A673 (cell line): ENCODE data around the gene AGAP1. TPM values are rescaled to one million over a fixed set of nuclear protein-coding genes. Genes with fewer than 3 reads are reported as not detected.

ENCODE experiments used
- BruUV-seq: library from RNA; stranded (reverse); fragments of 400-500 nt; replicated peaks from 2 replicates; lab custom pipeline; 2021; lab: Mats Ljungman, UMichigan
- CTCF ChIA-PET: fragments of 300-600 bp; sonication (Branson Sonifier 250); formaldehyde crosslinking; loops from one replicate; lab custom pipeline; 2022; ENCODE audit warnings: antibody characterized with exemption; lab: Charles Lee
- POLR2A ChIA-PET: fragments of 300-600 bp; sonication (Branson Sonifier 250); formaldehyde crosslinking; loops from one replicate; lab custom pipeline; 2022; ENCODE audit warnings: antibody characterized with exemption; ENCODE audit not compliant: low non-redundant PET; lab: Charles Lee
- DNase-seq: peaks from one replicate; pipeline ENCODE4 v3.0.0-alpha.2; 2015; ENCODE audit warnings: low spot score
- H3K27ac ChIP-seq: fragments of 200-600 bp; sonication (generic); 2 replicates; pipeline ENCODE4 v1.5.1; 2016; ENCODE audit warnings: mixed run types, low read depth, mild to moderate bottlenecking, mixed read lengths, antibody characterized with exemption, low read length; ENCODE audit not compliant: poor library complexity, severe bottlenecking
- H3K27me3 ChIP-seq: fragments of 200-600 bp; sonication (generic); replicated peaks from 2 replicates; pipeline ENCODE4 v1.6.1; 2017; ENCODE audit warnings: mixed run types, low read depth, mild to moderate bottlenecking, mixed read lengths, antibody characterized with exemption, low read length; ENCODE audit not compliant: insufficient read depth, poor library complexity
- H3K36me3 ChIP-seq: fragments of 200-600 bp; sonication (generic); 2 replicates; pipeline ENCODE4 v1.6.1; 2016; ENCODE audit warnings: mixed run types, mild to moderate bottlenecking, mixed read lengths, antibody characterized with exemption, low read length; ENCODE audit not compliant: insufficient read depth, poor library complexity, severe bottlenecking
- H3K4me1 ChIP-seq: fragments of 200-600 bp; sonication (generic); 2 replicates; pipeline ENCODE4 v1.6.1; 2017; ENCODE audit warnings: mixed run types, mild to moderate bottlenecking, mixed read lengths, antibody characterized with exemption, low read length; ENCODE audit not compliant: insufficient read depth, poor library complexity, severe bottlenecking
- H3K4me3 ChIP-seq: fragments of 200-600 bp; sonication (generic); 2 replicates; pipeline ENCODE4 v1.5.1; 2016; ENCODE audit warnings: low read depth, mixed run types, mild to moderate bottlenecking, mixed read lengths, low read length; ENCODE audit not compliant: poor library complexity, severe bottlenecking
- H3K9me3 ChIP-seq: fragments of 200-600 bp; sonication (generic); 2 replicates; pipeline ENCODE4 v1.6.1; 2016; ENCODE audit warnings: mixed run types, low read depth, mild to moderate bottlenecking, mixed read lengths, antibody characterized with exemption, low read length; ENCODE audit not compliant: poor library complexity, severe bottlenecking
- CTCF ChIP-seq: fragments of 300-800, 200-600 bp; sonication (generic); conservative IDR thresholded peaks from 2 replicates; pipeline ENCODE4 v1.5.1; 2017; ENCODE audit warnings: low read depth, mild to moderate bottlenecking, antibody characterized with exemption, low read length, moderate library complexity, mixed read lengths
- EZH2 ChIP-seq: fragments of 200-600 bp; sonication (generic); IDR thresholded peaks from 2 replicates; pipeline ENCODE4 v1.6.1; 2017; ENCODE audit warnings: borderline replicate concordance, low read depth, mild to moderate bottlenecking, mixed read lengths, antibody characterized with exemption, low read length; ENCODE audit not compliant: poor library complexity, severe bottlenecking
- intact Hi-C: fragments of 100-400 bp; cut with micrococcal nuclease; formaldehyde crosslinking; loops from one replicate; pipeline ENCODE4 v1.10.0; 2022; ENCODE audit not compliant: unreplicated experiment
- total RNA-seq: library from RNA; stranded (reverse); gene quantifications from 2 replicates; pipeline ENCODE4 v1.2.3, GENCODE V29; 2021

The AGAP1 gene
- total RNA-seq, 1 experiment from 2014 or later = 25.3 TPM

GRCh38 chr2:235555371-235555770 is 61.5 kb downstream of the AGAP1 start:
- ChIA-PET POLR2A (no interaction called here), CTCF (no interaction called here)
- intact Hi-C loops = no loop called here

GRCh38 chr2:235556086-235556485 is 62.2 kb downstream of the AGAP1 start:
- ChIA-PET CTCF (no interaction called here), POLR2A (no interaction called here)
- H3K4me1 ChIP-seq = peaks cover 20% of the 10 kb centered on the region
- no peaks in the 10 kb centered on the region for H3K36me3 ChIP-seq
- no peak overlapping the region for H3K4me3 ChIP-seq
- no TSS peak for BruUV-seq
- no peak for DNase-seq
- H3K9me3 ChIP-seq = no peaks in the 10 kb centered on the region
- intact Hi-C loops = no loop called here
- no peaks in the 10 kb centered on the region for H3K27me3 ChIP-seq
- TF ChIP-seq CTCF = no peak
- TF ChIP-seq EZH2 = no peak
- no peak overlapping the region for H3K27ac ChIP-seq

More at GRCh38 chr2:235555371-235555770, 61.5 kb downstream of the AGAP1 start:
- DNase-seq = no peak
- Histone ChIP-seq H3K27me3 (no peaks in the 10 kb centered on the region), H3K9me3 (no peaks in the 10 kb centered on the region), H3K4me3 (no peak overlapping the region), H3K27ac (no peak overlapping the region), H3K4me1 (peaks cover 15% of the 10 kb centered on the region), H3K36me3 (no peaks in the 10 kb centered on the region)
- no peak for TF ChIP-seq EZH2
- TF ChIP-seq CTCF = no peak
- no TSS peak for BruUV-seq

- no TSS peak for BruUV-seq
- POLR2A ChIA-PET = no interaction called here
- CTCF ChIA-PET = no interaction called here
- Histone ChIP-seq H3K27me3 (no peaks in the 10 kb centered on the region), H3K27ac (no peak overlapping the region), H3K36me3 (no peaks in the 10 kb centered on the region), H3K4me3 (no peak overlapping the region), H3K4me1 (peaks cover 23% of the 10 kb centered on the region), H3K9me3 (no peaks in the 10 kb centered on the region)
- DNase-seq = no peak
- intact Hi-C loops = no loop called here
- TF ChIP-seq EZH2 = no peak
Observed at GRCh38 chr2:235556901-235557300, 63.1 kb downstream of the AGAP1 start.

GRCh38 chr2:235557903-235558302 is 64.1 kb downstream of the AGAP1 start:
- Histone ChIP-seq H3K4me3 (no peak overlapping the region), H3K36me3 (no peaks in the 10 kb centered on the region), H3K27ac (no peak overlapping the region), H3K4me1 (peaks cover 28% of the 10 kb centered on the region), H3K27me3 (no peaks in the 10 kb centered on the region), H3K9me3 (no peaks in the 10 kb centered on the region)
- ChIA-PET CTCF (no interaction called here), POLR2A (no interaction called here)
- TF ChIP-seq EZH2 (no peak), CTCF (no peak)
- intact Hi-C loops = no loop called here
- no TSS peak for BruUV-seq
- no peak for DNase-seq
